ENCODE measurements around the gene OGDHL. TPM values are rescaled to one million over a fixed set of nuclear protein-coding genes. Genes with fewer than 3 reads are reported as not detected.
A peak's percentile ranks its signal among the peaks of the same experiment; 100 is the strongest.

The OGDHL gene
- total and polyA plus RNA-seq, 9 of the 15 experiments (the other 6 are each of a cell fraction or from before 2014, with no cell fraction given) = 0.01 to 1.8 (median 0.91) TPM

DNA sequence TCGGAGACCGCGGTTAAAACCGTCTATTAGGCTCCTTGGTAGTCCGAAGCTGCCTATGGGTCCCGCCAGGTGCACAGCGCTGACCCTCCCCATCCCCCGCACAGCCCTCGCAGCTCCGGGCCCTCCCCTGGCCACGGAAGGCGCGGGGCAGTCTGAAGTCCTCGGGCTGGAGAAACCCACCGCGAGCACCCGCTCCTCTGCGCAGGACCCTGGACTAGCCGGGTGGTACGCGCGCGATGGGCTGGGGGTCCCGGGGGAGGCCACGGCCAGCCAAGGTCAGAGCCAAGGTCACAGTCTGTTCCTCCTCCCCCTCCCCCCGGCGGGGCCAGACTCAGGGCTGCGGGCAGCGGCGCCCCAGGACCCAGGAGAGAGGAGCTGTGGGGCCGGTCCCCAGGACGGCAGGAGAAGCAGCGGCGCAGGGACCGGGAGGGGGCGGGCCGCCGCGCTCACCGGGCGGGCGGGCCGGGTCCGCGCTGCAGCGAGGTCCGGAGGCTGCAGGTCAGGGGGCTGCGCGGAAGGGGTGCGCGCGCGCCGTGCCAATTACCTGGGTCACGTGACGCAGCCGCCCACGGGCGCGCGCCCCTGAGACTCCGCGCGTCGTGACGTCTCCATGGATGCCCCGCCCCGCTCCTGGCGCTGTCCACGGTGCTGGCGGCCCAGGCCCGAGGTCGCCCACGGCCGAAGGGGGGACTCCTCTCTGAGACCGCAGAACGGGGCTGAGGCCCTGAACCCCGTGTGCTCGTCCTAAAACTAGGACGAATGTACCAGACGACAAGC lies at the start of gene OGDHL (continued):
- TF ChIP-seq FOXA3 (CRISPR knock-in tag; conservative IDR thresholded peaks at IDR 0.05 in 1 of 2, IDR thresholded peaks at IDR 0.05 in 1 of 2) (0 out of 4 replicates have a peak, but pooled peaks of 1 of the 2 experiments have one; percentile 57), SRF (CRISPR knock-in tag; IDR thresholded peaks at IDR 0.05) (peak in 1 of 2 experiments; percentile 88; a peak in 2 of 4 replicates), TGIF2 (CRISPR knock-in tag; IDR thresholded peaks at IDR 0.05) (peak; percentile 77; the same call in 1 of the 2 replicates), SMC3 (conservative IDR thresholded peaks at IDR 0.05; ENCODE audit: insufficient read depth, low read depth, low read length) (0 out of 2 replicates have a peak, but pooled peaks have one; percentile 11), CREB1 (IDR thresholded peaks at IDR 0.05) (peak; percentile 90), CREB1 (CRISPR knock-in tag; IDR thresholded peaks at IDR 0.05) (peak; percentile 93), TEAD1 (CRISPR knock-in tag; IDR thresholded peaks at IDR 0.05) (peak; percentile 41 to 91; a peak in 1 of 4 replicates), SP1 (CRISPR knock-in tag; IDR thresholded peaks at IDR 0.05) (peak; percentile 90), ZNF778 (CRISPR knock-in tag; IDR thresholded peaks at IDR 0.05) (no peak), DMBX1 (CRISPR knock-in tag; IDR thresholded peaks at IDR 0.05; ENCODE audit: borderline replicate concordance) (peak; percentile 82; the same call in 1 of the 2 replicates), FOXM1 (IDR thresholded peaks at IDR 0.05; ENCODE audit: low read depth) (no peak), FOXM1 (CRISPR knock-in tag; IDR thresholded peaks at IDR 0.05; ENCODE audit: low read depth) (peak; percentile 97; the same call in 1 of the 2 replicates), PRMT5 (CRISPR knock-in tag; IDR thresholded peaks at IDR 0.05) (peak; percentile 96), STAT5A (IDR thresholded peaks at IDR 0.05; ENCODE audit: borderline replicate concordance, low read length) (no peak), KAT7 (CRISPR knock-in tag; IDR thresholded peaks at IDR 0.05; ENCODE audit: borderline replicate concordance) (peak; percentile 86; the same call in 1 of the 2 replicates), EHMT2 (IDR thresholded peaks at IDR 0.05) (peak; percentile 99), CBFA2T2 (conservative IDR thresholded peaks at IDR 0.05) (peak; percentile 85), NR2C1 (IDR thresholded peaks at IDR 0.05) (no peak), NR2C1 (tag; IDR thresholded peaks at IDR 0.05) (no peak), NONO (IDR thresholded peaks at IDR 0.05; ENCODE audit: low read depth in 2 of 2, low read length in 1 of 2) (0 out of 4 replicates have a peak, but pooled peaks of 1 of the 2 experiments have one; percentile 59)
- TF ChIP-seq, protein P1, sequence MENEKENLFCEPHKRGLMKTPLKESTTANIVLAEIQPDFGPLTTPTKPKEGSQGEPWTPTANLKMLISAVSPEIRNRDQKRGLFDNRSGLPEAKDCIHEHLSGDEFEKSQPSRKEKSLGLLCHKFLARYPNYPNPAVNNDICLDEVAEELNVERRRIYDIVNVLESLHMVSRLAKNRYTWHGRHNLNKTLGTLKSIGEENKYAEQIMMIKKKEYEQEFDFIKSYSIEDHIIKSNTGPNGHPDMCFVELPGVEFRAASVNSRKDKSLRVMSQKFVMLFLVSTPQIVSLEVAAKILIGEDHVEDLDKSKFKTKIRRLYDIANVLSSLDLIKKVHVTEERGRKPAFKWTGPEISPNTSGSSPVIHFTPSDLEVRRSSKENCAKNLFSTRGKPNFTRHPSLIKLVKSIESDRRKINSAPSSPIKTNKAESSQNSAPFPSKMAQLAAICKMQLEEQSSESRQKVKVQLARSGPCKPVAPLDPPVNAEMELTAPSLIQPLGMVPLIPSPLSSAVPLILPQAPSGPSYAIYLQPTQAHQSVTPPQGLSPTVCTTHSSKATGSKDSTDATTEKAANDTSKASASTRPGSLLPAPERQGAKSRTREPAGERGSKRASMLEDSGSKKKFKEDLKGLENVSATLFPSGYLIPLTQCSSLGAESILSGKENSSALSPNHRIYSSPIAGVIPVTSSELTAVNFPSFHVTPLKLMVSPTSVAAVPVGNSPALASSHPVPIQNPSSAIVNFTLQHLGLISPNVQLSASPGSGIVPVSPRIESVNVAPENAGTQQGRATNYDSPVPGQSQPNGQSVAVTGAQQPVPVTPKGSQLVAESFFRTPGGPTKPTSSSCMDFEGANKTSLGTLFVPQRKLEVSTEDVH (IDR thresholded peaks at IDR 0.05; ENCODE audit: low read depth, partially characterized antibody) = peak; percentile 24
- TF ChIP-seq, protein P2, sequence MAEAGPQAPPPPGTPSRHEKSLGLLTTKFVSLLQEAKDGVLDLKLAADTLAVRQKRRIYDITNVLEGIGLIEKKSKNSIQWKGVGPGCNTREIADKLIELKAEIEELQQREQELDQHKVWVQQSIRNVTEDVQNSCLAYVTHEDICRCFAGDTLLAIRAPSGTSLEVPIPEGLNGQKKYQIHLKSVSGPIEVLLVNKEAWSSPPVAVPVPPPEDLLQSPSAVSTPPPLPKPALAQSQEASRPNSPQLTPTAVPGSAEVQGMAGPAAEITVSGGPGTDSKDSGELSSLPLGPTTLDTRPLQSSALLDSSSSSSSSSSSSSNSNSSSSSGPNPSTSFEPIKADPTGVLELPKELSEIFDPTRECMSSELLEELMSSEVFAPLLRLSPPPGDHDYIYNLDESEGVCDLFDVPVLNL (CRISPR knock-in tag; IDR thresholded peaks at IDR 0.05; ENCODE audit: low read depth) = peak; percentile 87
- TF ChIP-seq, protein P3, sequence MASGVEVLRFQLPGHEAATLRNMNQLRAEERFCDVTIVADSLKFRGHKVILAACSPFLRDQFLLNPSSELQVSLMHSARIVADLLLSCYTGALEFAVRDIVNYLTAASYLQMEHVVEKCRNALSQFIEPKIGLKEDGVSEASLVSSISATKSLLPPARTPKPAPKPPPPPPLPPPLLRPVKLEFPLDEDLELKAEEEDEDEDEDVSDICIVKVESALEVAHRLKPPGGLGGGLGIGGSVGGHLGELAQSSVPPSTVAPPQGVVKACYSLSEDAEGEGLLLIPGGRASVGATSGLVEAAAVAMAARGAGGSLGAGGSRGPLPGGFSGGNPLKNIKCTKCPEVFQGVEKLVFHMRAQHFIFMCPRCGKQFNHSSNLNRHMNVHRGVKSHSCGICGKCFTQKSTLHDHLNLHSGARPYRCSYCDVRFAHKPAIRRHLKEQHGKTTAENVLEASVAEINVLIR (CRISPR knock-in tag; IDR thresholded peaks at IDR 0.05) = peak; percentile 78

Measured in K562 (cell line).